AG04450 (cell line): ENCODE measurements around the gene MMP24OS. TPM values are rescaled to one million over a fixed set of nuclear protein-coding genes. Genes with fewer than 3 reads are reported as not detected.
A peak's percentile ranks its signal among the peaks of the same experiment; 100 is the strongest.

ENCODE experiments used
- CTCF ChIA-PET: fragments of 300-600, 350-600 bp; formaldehyde crosslinking; extraction: SDS; loops from one replicate; lab custom pipeline; 2022; ENCODE audit warnings: antibody characterized with exemption, inconsistent platforms; lab: Charles Lee
- POLR2A ChIA-PET: fragments of 350-600 bp; formaldehyde crosslinking; extraction: SDS; loops from one replicate; lab custom pipeline; 2021; ENCODE audit warnings: antibody characterized with exemption, inconsistent platforms; lab: Yijun Ruan, JAX
- DNase-seq: peaks from one replicate; pipeline ENCODE4 v3.0.0-alpha.2; 2011; ENCODE audit warnings: low read depth, low spot score
- H3K27ac ChIP-seq: one replicate; pipeline ENCODE4 v1.5.1; 2012; ENCODE audit warnings: low read depth, low read length, control low read depth
- H3K27me3 ChIP-seq: one replicate; pipeline ENCODE4 v1.6.0; 2012; ENCODE audit warnings: low read length; ENCODE audit not compliant: control insufficient read depth, insufficient read depth
- H3K4me3 ChIP-seq: 2 replicates; pipeline ENCODE4 v1.5.1; 2011; ENCODE audit warnings: mild to moderate bottlenecking, low read depth, low read length, control low read depth
- H3K9me3 ChIP-seq: 2 replicates; pipeline ENCODE4 v1.5.1; 2012; ENCODE audit warnings: low read length; ENCODE audit not compliant: control insufficient read depth, insufficient read depth
- polyA plus RNA-seq: library from polyadenylated mRNA; depleted of rRNA; stranded (reverse); fragments of >200 nt; gene quantifications from 2 replicates; pipeline ENCODE4 v1.2.3, GENCODE V29; 2011; rRNA removed
- TF ChIP-seq, protein P1 (sequence below): IDR thresholded peaks from 2 replicates; pipeline ENCODE4 v1.5.1; 2011; ENCODE audit warnings: low read depth, low read length, control low read depth, inconsistent platforms

MMP24OS gene
- polyA plus RNA-seq, 1 experiment: 35.3 TPM

DNA sequence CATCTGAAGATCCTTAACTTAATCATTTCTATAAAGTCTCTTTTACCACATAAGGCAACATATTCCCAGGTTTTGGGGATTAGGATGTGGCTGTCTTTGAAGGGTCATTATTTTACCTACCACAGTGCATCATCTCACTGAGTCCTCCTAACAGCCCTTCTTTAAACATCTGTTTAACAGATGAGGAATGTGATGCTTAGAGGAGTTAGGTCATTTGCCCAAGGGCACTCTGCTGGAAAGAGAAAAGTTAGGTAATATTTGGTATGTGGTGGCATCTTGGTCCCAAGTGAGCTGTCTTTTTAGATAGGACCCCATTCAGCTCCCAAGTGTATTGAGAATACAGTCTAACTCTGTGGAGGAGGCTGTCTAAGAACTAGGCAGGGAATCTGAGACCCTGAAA, 40.4 kb downstream of the MMP24OS start:
- DNase-seq: no peak
- TF ChIP-seq, protein P1, sequence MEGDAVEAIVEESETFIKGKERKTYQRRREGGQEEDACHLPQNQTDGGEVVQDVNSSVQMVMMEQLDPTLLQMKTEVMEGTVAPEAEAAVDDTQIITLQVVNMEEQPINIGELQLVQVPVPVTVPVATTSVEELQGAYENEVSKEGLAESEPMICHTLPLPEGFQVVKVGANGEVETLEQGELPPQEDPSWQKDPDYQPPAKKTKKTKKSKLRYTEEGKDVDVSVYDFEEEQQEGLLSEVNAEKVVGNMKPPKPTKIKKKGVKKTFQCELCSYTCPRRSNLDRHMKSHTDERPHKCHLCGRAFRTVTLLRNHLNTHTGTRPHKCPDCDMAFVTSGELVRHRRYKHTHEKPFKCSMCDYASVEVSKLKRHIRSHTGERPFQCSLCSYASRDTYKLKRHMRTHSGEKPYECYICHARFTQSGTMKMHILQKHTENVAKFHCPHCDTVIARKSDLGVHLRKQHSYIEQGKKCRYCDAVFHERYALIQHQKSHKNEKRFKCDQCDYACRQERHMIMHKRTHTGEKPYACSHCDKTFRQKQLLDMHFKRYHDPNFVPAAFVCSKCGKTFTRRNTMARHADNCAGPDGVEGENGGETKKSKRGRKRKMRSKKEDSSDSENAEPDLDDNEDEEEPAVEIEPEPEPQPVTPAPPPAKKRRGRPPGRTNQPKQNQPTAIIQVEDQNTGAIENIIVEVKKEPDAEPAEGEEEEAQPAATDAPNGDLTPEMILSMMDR: no peak
- Histone ChIP-seq H3K27me3 (peaks cover 8% of the 10 kb centered on the region), H3K4me3 (no peak overlapping the region), H3K9me3 (peaks cover 5% of the 10 kb centered on the region; the same call in 1 of the 2 replicates), H3K27ac (no peak overlapping the region)
- ChIA-PET POLR2A (no interaction called here), CTCF (interaction anchor here (0.9 kb wide), 1 partner anchor 10 kb away, joined by 3 read pairs; no protein-coding TSS in a partner anchor)

DNA sequence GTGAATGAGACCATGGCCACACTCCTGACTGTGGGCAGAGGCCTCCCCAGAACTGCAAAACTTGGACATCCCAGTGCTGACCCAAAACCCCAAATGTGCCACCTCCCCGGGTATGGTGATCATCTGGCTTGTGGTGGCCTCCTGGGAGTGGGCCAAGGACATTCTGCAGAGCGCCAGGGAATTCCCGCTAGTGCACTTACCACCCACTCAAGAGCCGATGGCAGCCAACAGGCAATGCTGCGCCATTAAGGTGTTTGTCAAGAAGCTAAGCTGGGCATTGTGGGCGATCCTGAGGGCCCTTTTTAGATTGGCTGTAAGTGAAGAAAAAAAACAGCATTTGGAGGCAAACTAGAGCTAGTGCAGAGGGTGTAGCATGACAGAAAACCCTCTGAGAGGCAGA, 42.0 kb downstream of the MMP24OS start:
- Histone ChIP-seq H3K9me3 (peaks cover 5% of the 10 kb centered on the region; the same call in 1 of the 2 replicates), H3K4me3 (no peak overlapping the region), H3K27me3 (peaks cover 8% of the 10 kb centered on the region), H3K27ac (no peak overlapping the region)
- TF ChIP-seq, protein P1: no peak
- ChIA-PET POLR2A (no interaction called here), CTCF (no interaction called here)
- no peak for DNase-seq

DNA sequence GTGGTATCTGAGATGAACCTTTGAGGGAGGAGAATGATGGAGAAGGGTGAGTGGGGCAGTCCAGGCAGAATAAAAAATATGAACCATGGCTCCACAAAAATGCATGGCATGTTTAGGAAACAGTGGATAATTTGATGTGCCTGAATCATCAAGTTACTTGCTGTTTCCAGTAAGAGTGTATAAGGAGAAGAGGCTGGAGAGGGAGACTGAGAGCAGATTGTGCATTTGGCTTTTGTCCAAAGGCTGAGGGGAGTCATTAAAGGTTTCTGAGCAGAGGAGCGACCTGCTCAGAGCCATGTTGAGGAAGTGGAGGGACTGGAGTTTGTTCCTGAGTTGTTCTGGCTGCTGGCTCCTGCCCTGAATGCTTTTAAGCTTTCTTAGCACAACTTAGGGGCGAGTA, 45.3 kb downstream of the MMP24OS start:
- H3K9me3 ChIP-seq: peaks cover 5% of the 10 kb centered on the region; the same call in 1 of the 2 replicates
- DNase-seq: peak; percentile 11
- POLR2A ChIA-PET: no interaction called here
- TF ChIP-seq, protein P1: no peak
- CTCF ChIA-PET: no interaction called here
- H3K4me3 ChIP-seq: no peak overlapping the region
- H3K27ac ChIP-seq: peak overlapping the region; percentile 39
- H3K27me3 ChIP-seq: peaks cover 4% of the 10 kb centered on the region

DNA sequence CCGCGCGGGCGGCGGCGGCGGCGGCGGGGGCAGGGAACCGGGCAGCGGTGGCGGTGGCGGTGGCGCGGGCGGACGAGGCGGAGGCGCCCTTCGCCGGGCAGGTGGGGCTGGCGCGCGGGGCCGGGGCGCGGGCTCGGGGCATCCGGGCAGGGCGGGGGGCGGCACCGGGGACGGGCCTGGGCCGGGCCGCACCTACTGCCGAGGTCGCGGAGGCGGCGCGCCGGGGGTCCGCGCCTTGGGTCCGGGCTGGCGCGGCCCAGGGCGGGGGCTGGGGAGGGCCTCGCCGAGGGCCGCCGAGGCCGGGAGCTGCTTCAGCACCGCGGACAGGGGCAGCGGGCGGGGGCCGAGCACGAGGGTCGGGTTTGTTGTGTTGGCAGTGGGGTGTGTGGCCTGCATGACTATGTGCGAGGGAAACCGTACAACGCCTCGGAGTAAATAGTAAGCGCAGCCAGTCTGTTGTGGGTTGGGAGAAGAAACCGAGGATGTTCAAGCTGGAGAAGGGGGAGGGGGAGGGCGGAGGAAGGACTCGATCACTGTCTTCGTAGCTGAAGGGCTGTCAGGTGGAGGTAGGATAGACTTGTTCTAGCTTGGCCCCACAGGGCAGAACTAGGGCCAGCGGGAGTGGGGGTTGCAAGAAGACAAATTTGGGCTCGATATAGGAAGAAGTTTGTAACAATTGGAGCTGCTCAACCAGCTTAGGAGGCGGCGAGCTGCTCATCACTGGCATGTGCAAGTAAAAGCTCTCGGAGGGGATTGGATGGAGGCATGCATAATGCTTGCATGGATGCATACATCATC, 50.8 kb downstream of the MMP24OS start:
- peak overlapping the region; percentile 31 for H3K27ac ChIP-seq
- no peak for DNase-seq
- ChIA-PET POLR2A (interaction anchor here (1.7 kb wide), 1 partner anchor 215 kb away, joined by 8 read pairs; no protein-coding TSS in a partner anchor), CTCF (interaction anchor here (0.6 to 1.5 kb wide), 4 partner anchors 11 to 141 kb away, joined by 3 to 6 read pairs (median 4); no protein-coding TSS in a partner anchor)
- H3K9me3 ChIP-seq: no peaks in the 10 kb centered on the region
- TF ChIP-seq, protein P1: no peak
- peaks cover 35% of the 10 kb centered on the region for H3K27me3 ChIP-seq
- H3K4me3 ChIP-seq: peak overlapping the region; percentile 22

Other genes with a start within 250 kb of the MMP24OS start
- 85.4 and 94.0 TPM in 2 replicates for gene TRPC4AP, start 185.3 kb downstream of the MMP24OS start, polyA plus RNA-seq
- 28.3 and 30.3 TPM in 2 replicates for gene EDEM2, start 130.8 kb downstream of the MMP24OS start, polyA plus RNA-seq
- gene PROCR, start 106.0 kb downstream of the MMP24OS start, polyA plus RNA-seq: 73.8 and 86.5 TPM in 2 replicates
- 0.40 and 0.45 TPM in 2 replicates for gene MMP24, start 51.4 kb downstream of the MMP24OS start, polyA plus RNA-seq
- 133 and 157 TPM in 2 replicates for gene EIF6, start 6.7 kb upstream of the MMP24OS start, polyA plus RNA-seq
- not detected in 2 replicates for gene FAM83C, start 14.3 kb upstream of the MMP24OS start, polyA plus RNA-seq
- gene UQCC1, start 133.9 kb upstream of the MMP24OS start, polyA plus RNA-seq: 44.9 and 46.1 TPM in 2 replicates
- gene GDF5, start 160.1 kb upstream of the MMP24OS start, polyA plus RNA-seq: 40.5 and 58.9 TPM in 2 replicates
- gene CEP250, start 177.5 kb upstream of the MMP24OS start, polyA plus RNA-seq: 16.8 and 21.3 TPM in 2 replicates